Heart right ventricle (tissue), 16 donors: ENCODE data around the gene SLC6A6. TPM values are rescaled to one million over a fixed set of nuclear protein-coding genes. Genes with fewer than 3 reads are reported as not detected.

Experiments
- ATAC-seq, 8 donors: fragments of 200-7000 bp; cut with Tn5 transposase; one replicate each; pipeline ENCODE4 v1.9.1; 2020; ENCODE audit warnings: mild to moderate bottlenecking in 8 of 8, moderate library complexity in 8 of 8, moderate number of reproducible peaks in 1 of 8
- DNase-seq, 2 donors: peaks; one replicate each; pipeline ENCODE4 v3.0.0-alpha.2; 2020
- H3K27ac ChIP-seq, 10 donors: fragments of 200-600 bp; sonication (generic) in 2 of 10; one replicate each; pipeline versions ENCODE4 v1.5.0 to v1.8.0; 2020 to 2022; ENCODE audit warnings: mild to moderate bottlenecking in 3 of 10
- H3K27me3 ChIP-seq, 7 donors: fragments of 200-600 bp; one replicate each; pipeline ENCODE4 v1.8.0; 2021 to 2022; ENCODE audit warnings: mild to moderate bottlenecking in 2 of 7
- H3K36me3 ChIP-seq, 9 donors: fragments of 200-600 bp; sonication (generic) in 1 of 9; one replicate each; pipeline versions ENCODE4 v1.5.0 to v1.8.0; 2020 to 2022; ENCODE audit warnings: mild to moderate bottlenecking in 2 of 9
- H3K4me1 ChIP-seq, 9 donors: fragments of 200-600 bp; sonication (generic) in 1 of 9; one replicate each; pipeline versions ENCODE4 v1.5.0 to v1.8.0; 2020 to 2022; ENCODE audit warnings: mild to moderate bottlenecking in 4 of 9
- H3K4me3 ChIP-seq, 10 donors: fragments of 200-600 bp; sonication (generic) in 2 of 10; one replicate each; pipeline versions ENCODE4 v1.5.0 to v1.8.0; 2020 to 2022; ENCODE audit warnings: mild to moderate bottlenecking in 7 of 10, moderate library complexity in 2 of 10
- H3K9me3 ChIP-seq, 11 donors: fragments of 200-600 bp in 10 of 11; sonication (generic) in 2 of 11; one replicate each; pipeline versions ENCODE4 v1.5.0 to v1.8.0; 2013 to 2022; ENCODE audit warnings: mild to moderate bottlenecking in 2 of 11, control low read depth in 1 of 11, moderate library complexity in 1 of 11
- CTCF ChIP-seq, 9 donors: fragments of 200-600 bp; sonication (generic) in 2 of 9; IDR thresholded peaks; one replicate each; pipeline versions ENCODE4 v1.5.0 to v1.8.0; 2021 to 2022; ENCODE audit warnings: antibody characterized with exemption in 9 of 9, mild to moderate bottlenecking in 5 of 9, moderate library complexity in 1 of 9
- WGBS, 2 donors: extraction: QIAGEN DNeasy Blood & Tissue Kit; methylation state at CpG; one replicate each; pipeline ENCODE4 v1.1.7; 2013; ENCODE audit warnings: inconsistent platforms in 1 of 2; 5-methylcytosine and 5-hydroxymethylcytosine counted together
- intact Hi-C, 10 donors: fragments of 100-400 bp; cut with DNase I; formaldehyde crosslinking; loops; one replicate each; pipeline versions ENCODE4 v1.11.1 to v1.14.2; 2022
- polyA plus RNA-seq, 2 donors: library from polyadenylated mRNA; stranded (reverse); fragments of 200-250 nt; gene quantifications; one replicate each; pipeline ENCODE4 v1.2.3, GENCODE V29; 2013
- total RNA-seq, 10 donors: library from RNA; stranded (reverse); fragmentation: NEBNext Ultra II Directional in 3 of 10; extraction: Animal tissue kit (Norgen Biotek cat#: 25700) in 3 of 10; gene quantifications; one replicate each; pipeline versions ENCODE4 v1.2.1 to v1.2.4, GENCODE V29; 2021 to 2023
- donor health status: Arrhythmogenic right ventricular cardiomyopathy.
- donor health status: ischemic (EF 13 %, LVEDD 7.1; RV severe dilation, severe dysfunction).
- donor health status: healthy with polysubstance abuse.
- donor health status: DM: no; HTN: yes; CAD: no.
- donor health status: DM: no; HTN: no; CAD: no.
- donor health status: ischemic (EF 25% LVEDD 6.9; RV normal size, moderate dysfunction).
- donor health status: ischemic (EF 25% LVEDD 5.7; RV mildly dilated, moderate dysfunction).
- donor health status: healthy.
- donor health status: DM: yes; HTN: yes; CAD: no.
- donor health status: Ischemic cardiomyopathy.
- donor health status: ischemic (EF 35%, LVEDD 5.7; RV mildly dilated, moderate dysfunction).
- donor health status: nonischemic (EF 11% LVEDD 7.7; RV severe dilation, severe dysfunction).
- donor health status: DM: yes; HTN: yes; CAD: no.
- donor health status: PGD.
- donor health status: ischemic (EF 29% LVEDD 5.4; RV normal size, mild dysfunction).
- donor health status: nonischemic (EF 23%, LVEDD 6.1; RV moderate dilation, normal function).

SLC6A6 gene
- total and polyA plus RNA-seq, 12 donors = 7.7 to 68.7 (median 44.0) TPM

DNA sequence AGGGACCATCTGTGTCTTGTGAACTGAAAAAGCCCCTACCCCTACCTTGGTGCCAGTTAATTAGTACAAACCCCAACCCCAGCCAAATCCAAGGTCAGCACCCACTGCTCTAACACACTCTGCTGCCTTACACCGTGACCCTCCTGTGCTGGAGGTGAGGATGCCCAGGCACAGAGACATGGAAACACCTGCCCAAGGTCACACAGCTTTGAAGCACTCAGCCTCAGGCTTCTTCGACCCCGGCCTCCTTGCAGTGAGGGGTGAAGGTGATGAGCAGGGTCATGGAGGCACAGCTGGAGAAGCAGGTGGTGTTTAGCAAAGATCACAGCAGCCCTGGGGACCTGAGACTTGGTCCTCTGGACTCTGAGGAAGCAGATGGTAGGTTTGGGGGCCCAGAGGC is 39.0 kb upstream of the SLC6A6 start:
- Histone ChIP-seq H3K4me3 (no peak overlapping the region), H3K9me3 (no peaks in the 10 kb centered on the region), H3K27me3 (peaks cover 0 to 55% (median 28%) of the 10 kb centered on the region in 7 donors), H3K4me1 (peaks cover 0 to 8% (median 4%) of the 10 kb centered on the region in 9 donors), H3K36me3 (no peaks in the 10 kb centered on the region), H3K27ac (no peak overlapping the region)
- WGBS, 2 donors = 93 to 96% methylated on average over 3 of the region's 3 CpGs
- no peak for ATAC-seq
- TF ChIP-seq CTCF (IDR thresholded peaks at IDR 0.05) = no peak
- DNase-seq = no peak
- intact Hi-C loops = loop anchor here in 1 of 10 donors (10.0 kb wide), 1 partner anchor 59 kb away; no protein-coding TSS in a partner anchor

DNA sequence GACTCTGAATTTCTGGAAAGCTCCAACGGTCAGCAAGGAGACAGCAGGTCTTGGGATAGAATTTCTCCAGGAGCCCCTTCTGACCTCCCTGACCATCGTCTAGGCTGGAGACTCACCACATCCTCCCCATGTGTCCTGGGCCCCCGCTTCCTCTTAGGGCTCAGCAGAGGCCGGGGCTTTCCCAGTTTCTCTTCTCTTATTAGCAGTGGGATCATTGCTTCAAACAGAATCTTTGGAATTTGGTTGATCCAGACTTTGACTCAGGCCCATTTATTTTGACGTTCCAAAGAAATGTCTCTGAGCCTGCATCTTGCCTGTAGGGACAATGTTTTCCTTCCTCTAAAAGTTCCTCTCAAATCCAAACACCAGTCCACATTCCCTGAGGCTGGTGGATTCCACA is 38.4 kb upstream of the SLC6A6 start:
- Histone ChIP-seq H3K27ac (no peak overlapping the region), H3K9me3 (no peaks in the 10 kb centered on the region), H3K4me3 (no peak overlapping the region), H3K4me1 (peaks cover 0 to 4% (median under 1%) of the 10 kb centered on the region in 9 donors), H3K36me3 (no peaks in the 10 kb centered on the region), H3K27me3 (peaks cover 0 to 56% (median 30%) of the 10 kb centered on the region in 7 donors)
- no peak for ATAC-seq
- DNase-seq = no peak
- WGBS, 2 donors = 53 to 65% methylated on average over 5 of the region's 5 CpGs
- intact Hi-C loops = loop anchor here in 1 of 10 donors (10.0 kb wide), 1 partner anchor 59 kb away; no protein-coding TSS in a partner anchor
- TF ChIP-seq CTCF (IDR thresholded peaks at IDR 0.05) = no peak

- DNase-seq (no peak), ATAC-seq (no peak)
- 91 to 96% methylated on average over 8 of the region's 8 CpGs for WGBS, 2 donors
- no peaks in the 10 kb centered on the region for H3K9me3 ChIP-seq
- peaks cover 0 to 50% (median 28%) of the 10 kb centered on the region in 7 donors for H3K27me3 ChIP-seq
- peaks cover 0 to 9% (median under 1%) of the 10 kb centered on the region in 9 donors for H3K4me1 ChIP-seq
- TF ChIP-seq CTCF (IDR thresholded peaks at IDR 0.05) = no peak
- intact Hi-C loops = loop anchor here in 1 of 10 donors (10.0 kb wide), 1 partner anchor 60 kb away; no protein-coding TSS in a partner anchor
- no peak overlapping the region for H3K4me3 ChIP-seq
- no peaks in the 10 kb centered on the region for H3K36me3 ChIP-seq
- no peak overlapping the region for H3K27ac ChIP-seq
These were observed 37.7 kb upstream of the SLC6A6 start for GRCh38 chr3:14364580-14365292.

GRCh38 chr3:14366248-14366647 is 36.2 kb upstream of the SLC6A6 start:
- intact Hi-C loops = loop anchor here in 1 of 10 donors (10.0 kb wide), 1 partner anchor 61 kb away; no protein-coding TSS in a partner anchor
- DNase-seq = no peak
- H3K27me3 ChIP-seq = peaks cover 0 to 53% (median 30%) of the 10 kb centered on the region in 7 donors
- no peaks in the 10 kb centered on the region for H3K36me3 ChIP-seq
- no peak for ATAC-seq
- peaks cover 0 to 24% (median 16%) of the 10 kb centered on the region in 9 donors for H3K4me1 ChIP-seq
- WGBS, 2 donors = 81 to 84% methylated on average over 8 of the region's 8 CpGs
- H3K9me3 ChIP-seq = no peaks in the 10 kb centered on the region
- no peak overlapping the region for H3K4me3 ChIP-seq
- no peak for TF ChIP-seq CTCF (IDR thresholded peaks at IDR 0.05)
- no peak overlapping the region for H3K27ac ChIP-seq
